A549 treated with AZD2906 at 1 μM for 4 hours (cell line): ENCODE measurements around the gene BANF2. TPM values are rescaled to one million over a fixed set of nuclear protein-coding genes. Genes with fewer than 3 reads are reported as not detected.

Source experiments
- total RNA-seq: library from RNA; stranded (reverse); fragments of 200-300 nt; extraction: Qiagen RNA extraction; gene quantifications from 5 replicates; pipeline ENCODE4 v1.2.3, GENCODE V29; 2022

The BANF2 gene
- total RNA-seq: not detected in 5 replicates

GRCh38 chr20:17699931-17700351 is at the start of gene BANF2:
Gene BANF2 (plus strand): TSS chr20:17699966. CDS start chr20:17725026, 25,060 bp downstream.

GRCh38 chr20:17682103-17682888 is 17.5 kb upstream of the BANF2 start, which contains the start of gene RRBP1:
Gene RRBP1 (minus strand): TSS chr20:17682242. CDS start chr20:17660507, 21,735 bp downstream.

Other genes with a start within 250 kb of the BANF2 start
- gene BFSP1, start 168.6 kb upstream of the BANF2 start, total RNA-seq: 3.7 to 4.2 TPM (median 4.0 TPM) in 5 replicates
- 640 to 860 TPM (median 684 TPM) in 5 replicates for gene DSTN, start 129.9 kb upstream of the BANF2 start, total RNA-seq
- gene RRBP1, start 17.7 kb upstream of the BANF2 start, total RNA-seq: 141 to 164 TPM (median 151 TPM) in 5 replicates